ENCODE measurements around the gene CFAP92. TPM values are rescaled to one million over a fixed set of nuclear protein-coding genes. Genes with fewer than 3 reads are reported as not detected.

The CFAP92 gene
- total RNA-seq, 1 experiment from 2014 or later, result not detected

GRCh38 chr3:128987302-128988100 is 6.4 kb downstream of the CFAP92 start:
- no peak for DNase-seq (ENCODE audit: low read depth)

DNA sequence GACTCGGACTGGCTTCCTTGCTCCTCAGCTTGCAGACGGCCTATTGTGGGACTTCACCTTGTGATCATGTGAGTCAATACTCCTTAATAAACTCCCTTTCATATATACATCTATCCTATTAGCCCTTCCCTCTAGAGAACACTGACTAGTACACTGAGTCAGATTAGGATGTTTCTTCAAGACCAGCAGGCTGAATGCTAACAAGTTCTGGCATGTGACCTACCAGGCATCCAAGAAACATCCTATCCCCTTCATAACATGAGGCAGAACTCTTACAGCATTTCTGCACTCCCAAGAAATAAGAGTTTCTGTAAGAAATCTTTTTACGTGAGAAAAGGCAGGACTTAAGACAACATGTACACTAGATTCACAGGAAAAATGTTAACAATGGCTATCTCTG is 9.3 kb downstream of the CFAP92 start:
- DNase-seq (ENCODE audit: low read depth), result no peak

GRCh38 chr3:128983293-128984069 is 10.4 kb downstream of the CFAP92 start:
- no peak for DNase-seq (ENCODE audit: low read depth)

DNA sequence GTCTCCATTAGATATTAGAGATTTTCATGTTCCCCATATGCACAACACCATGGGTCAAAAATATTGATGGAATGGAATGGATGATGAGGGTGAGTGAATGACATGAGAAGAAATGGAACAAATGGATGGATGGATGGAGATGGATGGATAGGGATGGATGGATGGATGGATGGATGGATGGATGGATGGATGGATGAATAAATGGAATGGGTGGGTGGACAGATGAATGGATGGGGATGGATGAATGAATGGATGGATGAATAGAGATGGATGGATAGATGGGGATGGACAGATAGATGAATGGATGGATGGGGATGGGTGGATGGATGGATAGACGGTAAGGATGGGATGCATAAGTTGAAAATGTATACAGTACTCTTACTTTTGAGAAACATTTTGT is 18.6 kb downstream of the CFAP92 start:
- no peak for DNase-seq (ENCODE audit: low read depth)

DNA sequence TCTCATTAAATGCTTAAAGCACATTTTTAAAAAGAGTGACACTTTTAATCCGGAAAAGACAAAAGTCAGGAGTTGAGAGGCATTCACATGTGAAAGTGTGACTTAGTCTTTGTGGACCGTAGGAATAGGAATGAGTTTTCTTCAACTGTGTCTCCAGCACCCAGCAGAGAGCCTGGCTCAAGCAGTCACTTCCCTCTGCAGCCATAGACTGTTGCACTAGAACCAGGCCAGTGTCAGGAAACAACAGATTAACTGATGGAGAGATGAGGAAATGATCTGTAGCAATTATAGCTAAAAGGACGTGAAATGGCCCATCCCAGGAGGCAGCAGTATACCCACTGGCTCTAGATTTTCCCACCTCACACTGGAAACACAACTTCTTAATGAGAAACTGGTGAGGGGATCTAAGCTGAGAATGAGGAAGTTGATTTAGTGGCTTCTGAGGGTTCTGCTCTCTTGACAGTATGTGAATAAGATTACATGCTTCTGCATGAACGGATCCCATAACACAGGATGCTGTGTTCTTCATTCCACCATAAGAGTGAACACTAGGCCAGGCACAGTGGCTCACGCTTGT is 19.8 kb downstream of the CFAP92 start:
- DNase-seq (ENCODE audit: low read depth), result no peak

DNA sequence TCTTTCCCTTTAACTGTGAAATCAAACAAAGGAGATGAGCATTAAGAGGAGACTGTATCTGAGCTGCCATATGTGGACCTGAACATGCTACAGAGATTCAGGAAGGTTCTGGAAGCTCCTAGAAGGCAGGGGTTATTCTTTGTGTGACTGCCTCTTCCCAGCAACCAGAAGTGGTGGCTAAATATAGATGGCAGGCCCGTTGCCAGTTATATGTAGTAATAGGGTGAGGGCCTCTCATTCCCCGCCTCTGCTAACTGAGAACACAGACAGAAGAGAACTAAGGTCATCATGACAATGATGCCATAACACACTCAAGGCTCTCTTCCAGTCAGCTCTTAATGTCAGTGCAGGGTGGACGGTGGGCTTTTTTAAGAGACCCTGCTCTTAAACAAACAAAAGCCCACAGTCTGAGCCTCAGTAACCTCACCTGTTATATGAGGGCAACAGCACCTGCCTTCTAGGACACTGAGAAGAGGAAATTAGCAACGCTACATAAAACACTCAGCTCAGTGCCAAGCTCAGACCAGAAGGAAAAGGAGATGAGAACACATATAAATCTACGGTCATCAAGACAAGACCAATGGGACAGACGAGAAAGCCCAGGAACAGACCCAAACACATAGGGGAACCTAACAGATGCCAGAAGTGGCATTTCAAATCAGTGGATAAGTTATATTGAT is 22.3 kb downstream of the CFAP92 start:
- no peak for DNase-seq (ENCODE audit: low read depth)

- DNase-seq (ENCODE audit: low read depth), result no peak
Measured at GRCh38 chr3:128970740-128971047, 23.2 kb downstream of the CFAP92 start.

DNA sequence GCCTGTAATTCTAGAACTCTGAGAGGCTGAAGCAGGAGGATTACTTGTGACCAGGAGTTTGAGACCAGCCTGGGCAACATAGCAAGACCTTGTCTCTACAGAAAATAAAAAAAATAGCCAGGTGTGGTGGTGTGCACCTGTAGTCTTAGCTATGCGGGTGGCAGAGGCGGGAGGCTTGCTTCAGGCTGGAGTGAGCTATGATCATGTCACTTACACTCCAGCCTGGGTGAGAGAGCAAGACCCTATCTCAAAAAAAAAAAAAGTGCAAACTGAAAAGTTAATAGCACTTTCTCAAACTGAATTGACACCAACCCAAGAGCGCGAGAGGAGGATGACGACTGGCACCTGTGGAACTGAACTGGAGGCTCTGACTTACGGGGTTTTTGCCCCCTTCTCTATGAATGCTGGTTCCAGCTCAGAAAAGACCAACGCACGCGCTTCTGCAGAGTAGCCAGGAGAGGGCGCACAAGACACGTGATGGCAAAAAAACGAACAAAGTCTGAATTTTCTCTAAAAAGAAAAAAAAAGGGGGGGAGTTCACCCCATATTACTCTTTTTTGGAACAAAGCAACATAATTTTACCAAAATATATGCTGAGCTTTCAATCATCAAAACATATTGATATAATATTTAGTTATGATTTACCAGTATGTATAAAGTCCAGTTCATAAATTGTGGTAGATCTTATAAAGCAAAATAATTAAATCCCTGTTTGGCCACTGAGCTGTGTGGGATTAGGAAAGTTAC is 23.7 kb downstream of the CFAP92 start:
- peak; percentile 40 for DNase-seq (ENCODE audit: low read depth)

DNA sequence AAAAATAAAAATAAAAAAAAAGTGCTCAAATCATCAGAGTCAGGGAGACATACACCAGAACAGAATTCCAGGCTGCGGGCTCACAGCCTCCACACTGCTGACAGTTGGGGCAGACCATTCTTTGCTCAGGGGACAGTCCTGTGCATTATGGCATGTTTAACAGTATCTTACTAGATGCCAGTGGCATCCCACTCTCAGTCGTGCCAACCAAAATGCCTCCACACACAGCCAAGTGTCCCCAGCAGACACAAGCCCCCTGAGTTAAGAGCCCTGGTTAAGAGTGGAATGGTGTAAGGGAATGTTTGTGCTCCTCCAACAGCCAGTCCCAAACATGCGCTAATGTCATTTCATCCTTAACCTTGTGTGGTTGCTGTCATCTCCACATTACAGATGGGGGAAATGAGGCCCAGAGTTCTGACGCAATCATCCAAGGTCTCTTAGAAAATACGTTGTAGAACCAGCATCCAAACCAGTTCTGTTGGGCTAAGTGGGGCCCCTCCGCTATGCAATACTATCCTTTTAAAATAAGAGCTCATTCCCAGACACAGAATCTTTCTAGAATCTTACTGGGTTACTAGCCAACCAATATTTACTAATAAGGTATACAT is 26.0 kb downstream of the CFAP92 start:
- DNase-seq (ENCODE audit: low read depth), result no peak

GRCh38 chr3:128965818-128966217 is 28.1 kb downstream of the CFAP92 start:
- no peak for DNase-seq (ENCODE audit: low read depth)

DNA sequence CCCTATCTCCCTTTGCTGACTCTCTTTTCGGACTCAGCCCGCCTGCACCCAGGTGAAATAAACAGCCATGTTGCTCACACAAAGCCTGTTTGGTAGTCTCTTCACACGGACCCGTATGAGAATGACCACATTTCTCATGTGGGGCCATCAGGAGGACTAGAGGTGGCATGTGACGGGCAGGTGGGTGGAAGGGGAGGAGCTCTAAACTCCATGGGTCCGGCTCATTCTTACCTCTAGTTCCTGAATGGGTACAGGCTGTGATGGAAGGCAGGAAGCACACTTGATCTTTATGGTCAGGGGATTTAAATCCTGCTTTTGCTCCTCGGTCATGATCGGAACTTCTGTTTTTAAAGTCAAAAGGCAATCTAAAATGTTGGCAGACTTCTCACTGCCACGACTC is 28.6 kb downstream of the CFAP92 start:
- no peak for DNase-seq (ENCODE audit: low read depth)

DNA sequence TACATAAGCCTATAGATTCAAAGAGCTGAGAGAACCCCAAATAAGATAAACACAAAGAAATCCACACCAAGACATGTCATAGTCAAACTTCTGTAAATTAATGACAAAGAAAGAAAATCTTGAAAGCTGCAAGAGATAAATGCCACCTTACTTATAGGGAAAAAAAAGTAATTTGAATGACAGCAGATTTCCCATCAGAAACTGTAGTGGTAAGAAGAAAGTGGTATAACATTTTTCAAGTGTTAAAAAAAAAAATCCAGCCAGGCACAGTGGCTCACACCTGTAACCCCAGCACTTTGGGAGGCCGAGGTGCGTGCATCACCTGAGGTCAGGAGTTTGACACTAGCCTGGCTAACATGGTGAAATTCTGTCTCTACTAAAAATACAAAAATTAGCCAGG is 37.4 kb downstream of the CFAP92 start:
- DNase-seq (ENCODE audit: low read depth), result no peak

GRCh38 chr3:128950223-128950938 is 43.5 kb downstream of the CFAP92 start:
- peak; percentile 25 for DNase-seq (ENCODE audit: low read depth)

GRCh38 chr3:128949158-128949557 is 44.7 kb downstream of the CFAP92 start:
- no peak for DNase-seq (ENCODE audit: low read depth)

DNA sequence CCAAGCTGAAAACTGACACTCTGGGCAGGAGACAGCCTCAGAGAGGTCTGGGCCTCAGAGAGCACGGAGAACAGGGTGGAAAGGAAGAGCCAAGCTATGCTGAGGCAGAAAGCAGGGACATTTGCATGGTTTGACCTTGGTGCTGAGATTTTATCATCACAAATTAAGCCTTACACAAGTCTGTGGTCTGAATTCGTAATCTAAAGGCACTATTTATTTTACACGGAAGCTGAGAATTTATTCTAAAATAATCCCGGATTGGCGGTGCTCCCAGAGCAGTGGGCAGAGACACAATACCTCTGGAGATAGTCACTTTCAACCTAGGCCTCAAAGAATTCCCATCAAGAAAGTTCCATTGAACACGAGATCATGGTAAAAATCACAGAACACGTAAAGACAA is 47.5 kb downstream of the CFAP92 start:
- DNase-seq (ENCODE audit: low read depth), result peak; percentile 23

GRCh38 chr3:128945878-128946175 is 48.0 kb downstream of the CFAP92 start:
- no peak for DNase-seq (ENCODE audit: low read depth)

DNA sequence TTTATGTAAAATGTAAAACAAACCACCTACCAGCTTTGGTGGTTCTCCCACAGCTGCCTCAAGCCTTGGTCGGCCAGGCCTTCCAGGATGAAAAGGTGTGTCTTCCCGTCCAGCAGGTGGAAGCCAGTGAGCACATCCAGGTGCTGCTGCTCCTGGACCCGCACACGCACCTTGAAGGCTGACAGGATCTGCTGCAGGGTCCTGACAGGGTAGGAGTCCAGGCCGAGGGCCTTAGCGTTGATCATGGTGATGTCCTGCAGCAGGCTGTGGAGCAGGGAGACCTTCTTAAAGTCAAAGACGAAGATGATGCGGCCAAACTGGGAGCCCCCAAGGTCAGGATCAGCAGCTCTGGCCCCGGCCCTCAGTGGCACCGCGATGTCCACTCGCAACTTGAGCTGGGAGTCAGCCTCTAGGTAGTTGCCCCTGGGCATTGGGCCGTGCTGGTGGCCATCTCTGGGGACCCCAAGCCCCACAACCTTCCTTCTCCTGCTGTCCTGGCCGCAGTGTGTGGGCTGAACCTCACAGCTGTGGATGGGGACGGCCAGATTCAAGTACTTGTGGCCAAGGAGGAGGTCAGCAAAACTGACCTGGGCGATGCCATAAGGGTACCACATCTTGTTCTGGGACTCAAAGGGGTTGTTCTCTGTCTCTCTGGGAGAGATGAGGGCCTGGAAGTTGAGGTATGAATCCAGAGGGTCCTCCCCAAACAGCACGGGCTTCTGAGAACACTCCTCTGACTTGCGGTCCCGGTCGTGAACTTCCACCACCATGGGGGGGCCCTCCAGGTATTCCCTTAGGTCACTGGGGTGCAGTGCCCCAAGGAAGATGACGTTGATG is 48.6 kb downstream of the CFAP92 start:
- no peak for DNase-seq (ENCODE audit: low read depth)

- no peak for DNase-seq (ENCODE audit: low read depth)
Measured at GRCh38 chr3:128942161-128942952, 51.5 kb downstream of the CFAP92 start.

- DNase-seq (ENCODE audit: low read depth), result no peak
Measured at GRCh38 chr3:128940252-128940651, 53.6 kb downstream of the CFAP92 start.
